CD4-positive, alpha-beta T cell treated with Interleukin-4 for 1 hour (primary cell): Measurements from ENCODE around the gene EPHA1.
A peak's percentile ranks its signal among the peaks of the same experiment; 100 is the strongest.

Source experiments
- DNase-seq, 2 donors: peaks; one replicate each; pipeline ENCODE4 v3.0.0-alpha.2; 2020 to 2022

The EPHA1 gene

GRCh38 chr7:143368387-143368786 lies 40.3 kb downstream of the EPHA1 start:
- DNase-seq = no peak

DNA sequence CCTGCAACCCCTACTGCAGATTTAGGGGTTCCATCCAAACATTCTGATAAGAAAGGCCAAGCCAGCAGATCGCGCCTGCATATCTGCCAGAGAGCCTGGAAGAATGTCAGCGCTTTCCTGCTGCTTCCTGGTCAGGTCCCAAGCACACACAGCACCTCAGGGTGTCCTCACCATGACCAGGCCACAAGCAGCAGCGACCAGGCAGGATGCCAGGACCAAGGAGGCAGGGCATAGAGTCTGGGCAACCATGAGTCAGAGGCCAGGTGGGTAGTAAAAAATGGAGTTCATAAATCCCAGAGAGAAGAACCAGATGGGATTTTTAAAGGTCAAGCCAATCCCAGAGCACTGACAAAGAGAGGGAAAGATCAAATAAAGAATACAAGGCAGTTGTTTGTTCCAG lies 40.7 kb downstream of the EPHA1 start:
- DNase-seq = no peak

GRCh38 chr7:143363016-143363937 lies 45.4 kb downstream of the EPHA1 start:
- no peak for DNase-seq

- peak in 1 of 2 donors; percentile 45 for DNase-seq
Observed at GRCh38 chr7:143362131-143363015, 46.3 kb downstream of the EPHA1 start, which contains the start of gene FAM131B. Gene FAM131B, minus strand, starts transcription at chr7:143362713. Its CDS starts 110 bp downstream, at chr7:143362603.

GRCh38 chr7:143361552-143362130 lies 47.0 kb downstream of the EPHA1 start:
- DNase-seq = no peak

GRCh38 chr7:143360788-143361551 lies 47.7 kb downstream of the EPHA1 start:
- DNase-seq = no peak

DNA sequence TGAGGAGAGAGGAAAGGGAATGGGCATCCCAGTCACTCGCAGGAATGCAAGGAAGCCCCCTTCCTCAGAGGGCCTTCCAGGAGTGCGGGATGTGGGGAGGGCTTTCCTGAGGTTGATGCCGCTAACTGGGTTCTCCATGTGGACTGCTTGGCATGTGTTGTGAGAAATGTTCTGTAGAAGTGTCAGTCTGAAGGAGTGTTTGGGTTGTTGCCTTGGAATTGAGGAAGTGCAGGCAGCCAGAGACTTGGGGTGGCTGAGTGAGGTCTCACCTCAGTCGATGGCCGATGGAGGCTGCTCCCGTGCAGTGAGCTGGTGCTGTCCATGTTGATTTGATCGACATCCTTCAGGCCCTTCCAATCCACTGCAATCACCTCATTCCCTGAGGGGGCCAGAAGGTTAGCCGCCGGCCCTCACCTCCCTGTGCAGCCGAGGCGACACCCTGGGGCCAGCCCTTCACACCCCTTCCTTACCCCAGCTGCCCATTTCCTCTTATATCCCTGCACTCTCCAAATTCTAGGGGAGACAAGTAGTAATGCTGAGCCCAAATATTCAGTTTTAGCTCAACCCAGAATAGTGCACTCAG lies 48.8 kb downstream of the EPHA1 start:
- DNase-seq = no peak

GRCh38 chr7:143358626-143359025 lies 50.0 kb downstream of the EPHA1 start:
- DNase-seq = no peak

DNA sequence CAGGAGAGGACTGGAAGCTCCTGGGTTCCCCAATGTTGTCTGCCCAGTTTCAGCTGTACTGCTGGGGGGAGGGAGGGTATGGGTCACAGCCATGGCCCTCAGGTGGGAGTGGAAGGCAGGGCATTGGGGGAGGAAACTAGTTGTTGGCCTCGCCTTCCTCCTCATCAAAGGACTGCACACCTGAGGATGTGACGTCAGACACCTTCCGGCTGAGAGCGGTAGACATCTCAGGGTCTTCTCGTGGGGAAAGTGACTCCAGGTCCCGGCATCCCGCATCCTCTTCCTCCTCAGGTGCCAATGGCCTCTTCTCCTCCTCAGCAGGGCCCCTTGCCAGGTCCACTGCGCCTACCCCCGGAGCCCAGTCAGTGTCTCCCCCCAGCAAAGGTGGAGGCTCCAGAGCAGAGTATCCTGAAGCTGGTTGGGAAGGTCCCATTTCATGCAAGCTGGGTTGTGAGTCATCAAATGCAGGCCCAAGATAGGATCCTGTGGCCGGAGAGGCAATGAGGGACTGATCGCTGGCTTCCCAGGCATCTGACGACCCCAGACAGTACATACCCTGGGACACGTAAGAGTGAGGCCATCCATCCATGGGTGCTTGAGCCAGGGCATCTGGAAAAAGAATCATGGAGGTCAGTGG lies 52.1 kb downstream of the EPHA1 start:
- no peak for DNase-seq

GRCh38 chr7:143355450-143356385 lies 52.9 kb downstream of the EPHA1 start:
- DNase-seq = no peak

DNA sequence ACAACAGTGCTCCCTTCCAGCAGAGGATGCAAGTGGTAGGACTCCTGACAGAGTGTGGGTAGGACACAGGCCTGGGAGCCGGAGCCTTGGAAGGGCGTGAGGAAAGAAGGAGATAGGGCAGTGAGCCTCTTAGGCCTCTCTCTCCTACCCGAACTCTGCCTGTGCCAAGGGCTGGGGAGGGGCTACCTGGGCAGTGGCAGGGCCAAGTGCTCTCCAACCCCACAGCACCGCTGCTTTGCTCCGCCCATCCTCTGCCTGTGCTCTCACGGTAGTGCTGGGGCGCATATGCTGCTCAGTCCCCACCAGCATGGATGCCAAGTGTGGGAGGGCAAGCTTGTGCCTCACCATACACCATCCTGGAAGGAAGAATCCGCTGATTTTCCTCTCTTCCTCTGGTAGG lies 53.7 kb downstream of the EPHA1 start:
- no peak for DNase-seq

- DNase-seq = no peak
Observed at GRCh38 chr7:143354376-143354775, 54.3 kb downstream of the EPHA1 start.

DNA sequence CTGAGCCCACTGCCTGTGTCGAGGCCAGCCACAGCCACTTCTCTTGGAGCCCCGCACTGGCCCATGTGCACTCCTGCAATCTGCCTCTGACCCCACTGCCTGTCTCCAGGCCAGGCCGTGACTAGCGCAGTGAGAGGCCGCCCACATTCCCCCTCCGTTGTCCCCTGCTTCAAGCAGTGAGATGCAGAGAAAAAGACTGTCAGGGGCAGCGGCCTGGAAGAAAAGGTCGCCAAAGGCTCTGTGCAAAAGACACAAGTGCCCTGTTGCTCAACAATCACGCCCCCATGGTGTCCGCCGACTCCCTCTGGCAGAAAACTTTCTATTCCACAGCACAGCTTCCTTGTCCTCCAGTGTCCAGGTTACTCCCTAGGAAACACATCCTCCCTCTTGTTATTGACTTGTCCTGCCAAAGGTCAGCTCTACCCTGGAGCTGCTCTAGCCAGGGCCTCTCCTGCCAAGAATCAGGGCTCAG lies 56.1 kb downstream of the EPHA1 start:
- DNase-seq = no peak

- no peak for DNase-seq
Observed at GRCh38 chr7:143351574-143351973, 57.1 kb downstream of the EPHA1 start.

- no peak for DNase-seq
Observed at GRCh38 chr7:143351060-143351459, 57.6 kb downstream of the EPHA1 start.

DNA sequence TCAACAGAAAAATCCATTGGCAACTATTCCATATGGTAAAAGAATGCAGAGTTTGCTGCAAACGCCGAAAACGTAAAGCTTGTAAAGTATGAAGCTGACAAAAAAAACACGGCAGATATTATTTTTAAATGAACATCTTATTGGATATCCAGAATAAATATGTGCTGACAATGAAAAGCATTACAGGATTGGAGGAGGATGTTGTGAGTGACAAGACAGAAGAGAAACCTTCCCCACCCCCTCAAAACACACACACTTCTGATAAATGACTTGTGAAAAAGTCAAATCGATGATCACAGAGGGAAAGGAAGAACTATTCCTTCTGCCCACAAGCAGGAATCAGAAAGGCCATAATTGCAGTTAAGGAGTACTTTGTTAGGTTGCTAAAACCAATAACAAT lies 60.7 kb downstream of the EPHA1 start:
- DNase-seq = no peak

DNA sequence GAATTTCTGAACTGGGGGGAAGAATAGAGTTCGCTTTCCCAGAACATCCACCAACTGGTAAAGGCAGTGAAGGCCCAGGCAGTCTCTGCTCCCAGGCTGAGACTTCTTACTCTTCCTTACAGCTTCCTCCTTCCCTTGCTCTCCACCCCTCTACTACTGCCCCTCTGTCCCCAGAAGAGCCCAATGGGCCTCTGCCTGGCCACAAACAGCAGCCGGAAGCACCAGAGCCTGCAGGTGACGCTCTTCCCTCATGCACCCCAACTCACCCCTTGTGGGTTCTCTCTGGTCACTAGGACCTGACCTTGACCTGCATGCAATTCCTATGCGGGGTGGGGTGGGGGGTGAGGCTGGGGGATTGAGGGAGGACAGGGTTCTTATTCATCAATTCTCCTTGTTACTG lies 62.6 kb downstream of the EPHA1 start:
- DNase-seq = no peak

DNA sequence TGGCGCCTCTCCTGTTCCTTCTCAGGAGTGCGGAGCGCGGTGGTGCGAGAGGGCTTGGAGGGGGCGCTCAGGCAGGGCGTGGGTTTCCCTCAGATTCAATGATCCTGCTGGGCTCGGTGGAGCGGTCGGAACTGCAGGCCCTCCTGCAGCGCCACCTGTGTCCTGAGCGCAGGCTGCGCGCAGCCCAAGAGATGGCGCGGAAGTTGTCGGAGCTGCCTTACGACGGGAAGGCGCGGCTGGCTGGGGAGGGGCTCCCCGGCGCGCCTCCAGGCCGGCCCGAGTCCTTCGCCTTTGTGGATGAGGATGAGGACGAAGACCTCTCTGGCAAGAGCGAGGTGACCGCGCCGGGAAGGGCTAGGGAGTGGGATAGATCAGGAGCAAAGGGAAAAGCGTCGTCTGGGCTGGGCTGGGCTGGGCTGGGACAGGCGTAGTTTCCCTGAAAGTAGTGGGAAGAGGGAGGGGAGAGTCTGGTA lies 63.2 kb downstream of the EPHA1 start:
- peak; percentile 59 to 66 for DNase-seq

- DNase-seq = no peak
Observed at GRCh38 chr7:143343596-143343995, 65.1 kb downstream of the EPHA1 start.

DNA sequence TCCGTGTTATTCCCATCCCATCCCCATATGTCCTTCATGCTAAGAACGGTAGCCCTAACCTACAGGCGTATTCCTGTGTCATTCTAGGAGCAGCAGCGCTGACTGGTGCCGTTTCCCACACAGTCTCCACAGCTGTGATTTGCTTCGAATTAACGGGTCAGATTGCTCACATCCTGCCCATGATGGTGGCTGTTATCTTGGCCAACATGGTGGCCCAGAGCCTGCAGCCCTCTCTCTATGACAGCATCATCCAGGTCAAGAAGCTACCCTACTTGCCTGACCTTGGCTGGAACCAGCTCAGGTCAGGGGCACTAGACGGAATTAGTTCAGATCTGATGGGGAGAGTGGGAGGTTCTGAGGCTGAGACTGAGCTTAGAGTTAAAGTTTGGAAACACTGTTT lies 66.8 kb downstream of the EPHA1 start:
- DNase-seq = no peak
